ENCODE data around the gene F7.
"Not testable (repeated sequence)": the region's sequence is repeated elsewhere in the genome, so short reads cannot be mapped to it uniquely, and the experiment has no call there.

The F7 gene

GRCh38 chr13:113077953-113078901 lies 27.4 kb upstream of the F7 start:
- no peak for DNase-seq
- Histone ChIP-seq H3K27ac (no peak overlapping the region), H3K9me3 (ENCODE audit: severe bottlenecking) (no peaks in the 10 kb centered on the region), H3K4me3 (ENCODE audit: low read depth, low read length) (no peak overlapping the region), H3K36me3 (peaks cover 77% of the 10 kb centered on the region), H3K27me3 (ENCODE audit: insufficient read depth, low read depth, severe bottlenecking) (no peaks in the 10 kb centered on the region)
- no peak for TF ChIP-seq CTCF (IDR thresholded peaks at IDR 0.05; ENCODE audit: low read depth, low read length)

GRCh38 chr13:113078902-113079780 lies 26.4 kb upstream of the F7 start:
- no peaks in the 10 kb centered on the region for H3K27me3 ChIP-seq (ENCODE audit: insufficient read depth, low read depth, severe bottlenecking)
- no peak for DNase-seq
- H3K27ac ChIP-seq: no peak overlapping the region
- no peaks in the 10 kb centered on the region for H3K9me3 ChIP-seq (ENCODE audit: severe bottlenecking)
- H3K4me3 ChIP-seq (ENCODE audit: low read depth, low read length): no peak overlapping the region
- peaks cover 76% of the 10 kb centered on the region for H3K36me3 ChIP-seq
- no peak for TF ChIP-seq CTCF (IDR thresholded peaks at IDR 0.05; ENCODE audit: low read depth, low read length)

DNA sequence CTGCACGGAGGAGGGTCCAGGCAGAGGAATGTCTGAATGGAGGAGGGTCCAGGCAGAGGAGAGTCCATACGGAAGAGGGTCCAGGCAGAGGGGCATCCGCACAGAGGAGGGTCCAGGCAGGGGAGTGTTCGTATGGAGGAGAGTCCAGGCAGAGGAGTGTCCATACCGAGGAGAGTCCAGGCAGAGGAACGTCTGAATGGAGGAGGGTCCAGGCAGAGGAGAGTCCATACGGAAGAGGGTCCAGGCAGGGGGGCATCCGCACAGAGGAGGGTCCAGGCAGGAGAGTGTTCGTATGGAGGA lies 25.9 kb upstream of the F7 start:
- peaks cover 72% of the 10 kb centered on the region for H3K36me3 ChIP-seq
- H3K27me3 ChIP-seq (ENCODE audit: insufficient read depth, low read depth, severe bottlenecking); H3K4me3 ChIP-seq (ENCODE audit: low read depth, low read length); H3K27ac ChIP-seq; H3K9me3 ChIP-seq (ENCODE audit: severe bottlenecking); DNase-seq: not testable (repeated sequence)

DNA sequence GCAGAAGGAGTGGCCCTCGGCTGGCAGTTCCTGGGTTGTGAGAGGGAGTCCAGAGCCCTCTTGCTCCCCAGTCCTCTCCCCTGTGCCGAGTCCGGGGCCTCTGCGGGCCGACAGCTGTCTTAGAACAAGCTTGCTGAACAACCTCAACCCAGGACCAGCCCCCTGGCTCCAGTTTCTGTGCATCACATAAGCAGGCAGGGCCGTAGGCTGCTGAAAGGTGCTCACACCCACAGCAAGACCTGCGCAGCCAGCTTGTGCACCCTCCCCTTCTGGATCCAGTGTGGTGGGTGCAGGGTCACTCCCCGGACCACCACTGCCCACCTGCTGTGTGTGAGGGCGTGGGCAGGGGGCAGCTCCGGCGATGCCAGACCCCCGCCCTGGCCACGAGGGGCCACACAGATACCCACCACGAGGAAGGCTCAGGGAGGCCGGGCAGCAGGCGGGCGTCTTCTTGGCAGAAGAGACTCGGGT lies 25.2 kb upstream of the F7 start:
- Histone ChIP-seq H3K9me3 (ENCODE audit: severe bottlenecking) (no peaks in the 10 kb centered on the region), H3K36me3 (peaks cover 73% of the 10 kb centered on the region), H3K27ac (no peak overlapping the region), H3K4me3 (ENCODE audit: low read depth, low read length) (no peak overlapping the region), H3K27me3 (ENCODE audit: insufficient read depth, low read depth, severe bottlenecking) (no peaks in the 10 kb centered on the region)
- DNase-seq: no peak
- no peak for TF ChIP-seq CTCF (IDR thresholded peaks at IDR 0.05; ENCODE audit: low read depth, low read length)

DNA sequence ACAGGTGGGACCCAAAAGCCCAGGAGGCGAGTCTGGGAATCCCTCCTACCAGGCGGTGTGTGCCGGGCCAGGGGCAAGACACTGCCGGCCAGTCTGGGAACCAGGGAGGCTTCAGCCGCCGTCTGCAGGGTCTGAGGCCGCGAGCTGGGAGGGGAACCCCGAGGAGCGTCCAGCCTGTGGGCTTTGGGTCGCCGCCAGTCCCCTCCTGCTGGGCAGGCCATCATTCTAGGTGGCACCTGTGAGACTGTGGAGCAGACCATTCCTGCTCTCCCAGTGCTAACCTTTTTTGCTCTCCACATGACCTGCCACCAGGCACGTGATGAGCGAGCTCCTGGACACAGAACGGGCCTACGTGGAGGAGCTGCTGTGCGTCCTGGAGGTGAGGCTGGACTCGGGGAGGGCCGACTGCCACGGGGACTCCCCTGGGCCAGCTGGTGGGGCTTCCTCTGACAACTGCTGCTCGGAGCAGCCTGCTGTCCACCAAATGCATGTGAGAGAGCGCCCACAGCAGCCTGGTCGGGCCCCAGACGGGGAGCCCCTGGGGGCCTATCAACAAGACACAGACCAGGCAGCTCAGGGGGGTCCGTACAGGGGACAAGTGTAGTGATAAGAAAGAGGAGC lies 24.6 kb upstream of the F7 start:
- Histone ChIP-seq H3K36me3 (peaks cover 69% of the 10 kb centered on the region), H3K27me3 (ENCODE audit: insufficient read depth, low read depth, severe bottlenecking) (no peaks in the 10 kb centered on the region), H3K27ac (no peak overlapping the region; the same call in 1 of the 2 replicates), H3K4me3 (ENCODE audit: low read depth, low read length) (no peak overlapping the region), H3K9me3 (ENCODE audit: severe bottlenecking) (no peaks in the 10 kb centered on the region)
- DNase-seq: no peak
- TF ChIP-seq CTCF (IDR thresholded peaks at IDR 0.05; ENCODE audit: low read depth, low read length): no peak

Measured in WERI-Rb-1 (cell line).